Panc1 (cell line): ENCODE results near the gene FANK1. TPM values are rescaled to one million over a fixed set of nuclear protein-coding genes. Genes with fewer than 3 reads are reported as not detected.
A peak's percentile ranks its signal among the peaks of the same experiment; 100 is the strongest.

Experiments
- ATAC-seq: fragments of 200-7000 bp; cut with Tn5 transposase; 2 replicates; pipeline ENCODE4 v1.9.1; 2020; ENCODE audit warnings: mild to moderate bottlenecking, moderate library complexity
- BruUV-seq: library from RNA; stranded (reverse); fragments of 400-500 nt; replicated peaks from 2 replicates; lab custom pipeline; 2021; lab: Mats Ljungman, UMichigan
- CTCF ChIA-PET: fragments of 300-600 bp; sonication (Branson Sonifier 250); formaldehyde crosslinking; loops from one replicate; lab custom pipeline; 2022; ENCODE audit warnings: antibody characterized with exemption; lab: Charles Lee
- POLR2A ChIA-PET: fragments of 300-600 bp; sonication (Branson Sonifier 250); formaldehyde crosslinking; loops from one replicate; lab custom pipeline; 2022; ENCODE audit warnings: antibody characterized with exemption; lab: Charles Lee
- DNase-seq: peaks from one replicate; pipeline ENCODE4 v3.0.0-alpha.2; 2010; ENCODE audit warnings: low read depth, low spot score
- H3K27ac ChIP-seq: 2 replicates; pipeline ENCODE4 v1.5.1; 2011; ENCODE audit warnings: mild to moderate bottlenecking, low read length, inconsistent platforms
- H3K27me3 ChIP-seq: fragments of 200-500 bp; sonication (Bioruptor generic); 2 replicates; pipeline ENCODE4 v1.6.0; 2014; ENCODE audit warnings: low read length, inconsistent platforms; ENCODE audit not compliant: control insufficient read depth, insufficient read depth
- H3K36me3 ChIP-seq: fragments of 200-500 bp; sonication (Bioruptor generic); 2 replicates; pipeline ENCODE4 v1.5.1; 2014; ENCODE audit warnings: inconsistent platforms, mild to moderate bottlenecking, low read length, moderate library complexity; ENCODE audit not compliant: control insufficient read depth, insufficient read depth
- H3K4me1 ChIP-seq: 2 replicates; pipeline ENCODE4 v1.5.1; 2011; ENCODE audit warnings: inconsistent platforms, mild to moderate bottlenecking, low read length, moderate library complexity; ENCODE audit not compliant: control insufficient read depth, insufficient read depth
- H3K4me3 ChIP-seq, 2 experiments: 2 replicates each; pipeline ENCODE4 v1.5.1; 2011 to 2012; ENCODE audit warnings: low read depth in 2 of 2, low read length in 2 of 2, mild to moderate bottlenecking in 2 of 2, inconsistent platforms in 1 of 2, moderate library complexity in 1 of 2
- H3K9me3 ChIP-seq: fragments of 200-500 bp; sonication (Bioruptor generic); 2 replicates; pipeline ENCODE4 v1.5.1; 2014; ENCODE audit warnings: low read depth, mild to moderate bottlenecking, inconsistent platforms, low read length, moderate library complexity; ENCODE audit not compliant: control insufficient read depth, insufficient read depth
- CTCF ChIP-seq: fragments of 450-650 bp; IDR thresholded peaks from 2 replicates; pipeline ENCODE4 v1.5.1; 2017; ENCODE audit warnings: mild to moderate bottlenecking
- POLR2AphosphoS5 ChIP-seq: IDR thresholded peaks from 2 replicates; pipeline ENCODE4 v1.6.1; 2012; ENCODE audit warnings: mild to moderate bottlenecking, low read depth, low read length, moderate library complexity
- SIN3A ChIP-seq: IDR thresholded peaks from 2 replicates; pipeline ENCODE4 v1.6.1; 2012; ENCODE audit warnings: low read depth, mild to moderate bottlenecking, low read length, moderate library complexity, borderline replicate concordance; ENCODE audit not compliant: insufficient read depth
- TCF7L2 ChIP-seq: IDR thresholded peaks from 2 replicates; pipeline ENCODE4 v1.6.1; 2011; ENCODE audit warnings: mild to moderate bottlenecking, low read depth, low read length, inconsistent platforms
- in situ Hi-C: cut with HindIII; loops from 2 replicates; pipeline ENCODE4 v1.10.0; 2016; ENCODE audit warnings: low sequenced_read_pairs, low pct_unique_long_range_greater_than_20kb
- intact Hi-C: fragments of 100-400 bp; cut with micrococcal nuclease; formaldehyde crosslinking; loops from one replicate; pipeline ENCODE4 v1.10.0; 2022; ENCODE audit not compliant: unreplicated experiment
- total RNA-seq: library from RNA; stranded (reverse); gene quantifications from one replicate; pipeline ENCODE4 v1.2.1, GENCODE V29; 2021; ENCODE audit not compliant: unreplicated experiment
- TF ChIP-seq, protein P1 (sequence below), 2 experiments: IDR thresholded peaks; 2 replicates each; pipeline ENCODE4 v1.6.1; 2011 to 2012; ENCODE audit warnings: low read depth in 2 of 2, control low read depth in 1 of 2, low read length in 1 of 2, mild to moderate bottlenecking in 1 of 2, moderate library complexity in 1 of 2; ENCODE audit not compliant: insufficient read depth in 1 of 2

The FANK1 gene
- total RNA-seq, 1 experiment from 2014 or later: 19.1 TPM

GRCh38 chr10:125980521-125981035 is 84.2 kb downstream of the FANK1 start:
- Histone ChIP-seq H3K36me3 (no peaks in the 10 kb centered on the region), H3K27ac (peak overlapping the region; percentile 17; the same call in 1 of the 2 replicates), H3K4me1 (no peaks in the 10 kb centered on the region), H3K4me3 (no peak overlapping the region), H3K9me3 (no peaks in the 10 kb centered on the region), H3K27me3 (no peaks in the 10 kb centered on the region)
- no peak for TF ChIP-seq TCF7L2
- TF ChIP-seq, protein P1, sequence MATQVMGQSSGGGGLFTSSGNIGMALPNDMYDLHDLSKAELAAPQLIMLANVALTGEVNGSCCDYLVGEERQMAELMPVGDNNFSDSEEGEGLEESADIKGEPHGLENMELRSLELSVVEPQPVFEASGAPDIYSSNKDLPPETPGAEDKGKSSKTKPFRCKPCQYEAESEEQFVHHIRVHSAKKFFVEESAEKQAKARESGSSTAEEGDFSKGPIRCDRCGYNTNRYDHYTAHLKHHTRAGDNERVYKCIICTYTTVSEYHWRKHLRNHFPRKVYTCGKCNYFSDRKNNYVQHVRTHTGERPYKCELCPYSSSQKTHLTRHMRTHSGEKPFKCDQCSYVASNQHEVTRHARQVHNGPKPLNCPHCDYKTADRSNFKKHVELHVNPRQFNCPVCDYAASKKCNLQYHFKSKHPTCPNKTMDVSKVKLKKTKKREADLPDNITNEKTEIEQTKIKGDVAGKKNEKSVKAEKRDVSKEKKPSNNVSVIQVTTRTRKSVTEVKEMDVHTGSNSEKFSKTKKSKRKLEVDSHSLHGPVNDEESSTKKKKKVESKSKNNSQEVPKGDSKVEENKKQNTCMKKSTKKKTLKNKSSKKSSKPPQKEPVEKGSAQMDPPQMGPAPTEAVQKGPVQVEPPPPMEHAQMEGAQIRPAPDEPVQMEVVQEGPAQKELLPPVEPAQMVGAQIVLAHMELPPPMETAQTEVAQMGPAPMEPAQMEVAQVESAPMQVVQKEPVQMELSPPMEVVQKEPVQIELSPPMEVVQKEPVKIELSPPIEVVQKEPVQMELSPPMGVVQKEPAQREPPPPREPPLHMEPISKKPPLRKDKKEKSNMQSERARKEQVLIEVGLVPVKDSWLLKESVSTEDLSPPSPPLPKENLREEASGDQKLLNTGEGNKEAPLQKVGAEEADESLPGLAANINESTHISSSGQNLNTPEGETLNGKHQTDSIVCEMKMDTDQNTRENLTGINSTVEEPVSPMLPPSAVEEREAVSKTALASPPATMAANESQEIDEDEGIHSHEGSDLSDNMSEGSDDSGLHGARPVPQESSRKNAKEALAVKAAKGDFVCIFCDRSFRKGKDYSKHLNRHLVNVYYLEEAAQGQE (IDR thresholded peaks at IDR 0.05; ENCODE audit: insufficient read depth in 1 of 2, low read depth in 2 of 2, low read length in 1 of 2): no peak
- no peak for TF ChIP-seq SIN3A
- no peak for TF ChIP-seq POLR2AphosphoS5
- no peak for TF ChIP-seq CTCF
- ATAC-seq (no peak), DNase-seq (no peak)
- CTCF ChIA-PET: no interaction called here
- in situ Hi-C loops (no loop called here), intact Hi-C loops (loop anchor here (10.0 kb wide), 1 partner anchor 404 kb away; the partner anchor contains the start of gene ADAM12)
- POLR2A ChIA-PET: no interaction called here
- no TSS peak for BruUV-seq

DNA sequence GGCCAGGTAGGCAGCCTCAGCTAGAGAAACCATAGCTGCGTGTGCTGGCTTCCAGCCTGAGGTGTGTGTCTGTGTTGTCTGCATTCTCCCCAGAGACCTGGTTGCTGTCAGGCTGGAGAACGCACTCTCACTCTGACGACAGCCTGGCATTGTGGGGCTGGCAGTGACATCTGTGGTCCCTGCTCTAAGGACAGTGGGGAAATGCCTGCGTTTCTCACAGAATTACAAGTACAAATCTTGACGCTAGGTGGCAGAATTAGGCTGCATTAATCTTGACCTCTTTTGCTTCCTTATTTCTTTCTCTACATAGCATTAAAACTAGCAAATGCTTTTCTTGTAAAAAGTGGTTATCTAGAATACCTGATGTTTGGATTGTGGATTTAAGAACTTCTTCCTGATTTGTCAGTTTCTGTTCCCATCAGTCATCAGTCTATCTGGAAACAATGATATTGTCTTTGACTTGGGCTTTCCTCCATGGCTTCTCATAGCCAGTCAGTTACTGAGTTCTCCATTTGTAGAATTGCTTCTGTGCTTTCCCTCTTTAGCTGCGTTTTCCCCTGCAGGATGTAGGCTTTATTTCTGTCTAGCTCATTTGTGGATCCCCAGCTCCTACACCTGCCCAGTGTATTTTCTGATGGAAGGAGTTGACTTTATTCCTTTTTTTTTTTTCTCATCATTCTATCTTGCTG is 86.0 kb downstream of the FANK1 start:
- in situ Hi-C loops: no loop called here
- peak; percentile 85 for ATAC-seq
- BruUV-seq: no TSS peak
- DNase-seq: peak; percentile 64
- POLR2A ChIA-PET: interaction anchor here (0.7 kb wide), 1 partner anchor 200 kb away, joined by 6 read pairs; no protein-coding TSS in a partner anchor
- intact Hi-C loops: loop anchor here (2.0 to 10.0 kb wide), 2 partner anchors 402 to 766 kb away; partner anchors contain the start of gene ADAM12
- Histone ChIP-seq H3K27me3 (no peaks in the 10 kb centered on the region), H3K27ac (peak overlapping the region; percentile 56), H3K9me3 (no peaks in the 10 kb centered on the region), H3K36me3 (no peaks in the 10 kb centered on the region), H3K4me3 (no peak overlapping the region), H3K4me1 (no peaks in the 10 kb centered on the region)
- CTCF ChIA-PET: interaction anchor here (0.6 kb wide), 1 partner anchor 617 kb away, joined by 9 read pairs; no protein-coding TSS in a partner anchor
- TF ChIP-seq CTCF: peak; percentile 75
- TF ChIP-seq, protein P1 (IDR thresholded peaks at IDR 0.05; ENCODE audit: insufficient read depth in 1 of 2, low read depth in 2 of 2, low read length in 1 of 2): no peak
